Upper lobe of left lung (tissue), 4 donors: ENCODE results near the gene IFT22.
"Not testable (repeated sequence)": the region's sequence is repeated elsewhere in the genome, so short reads cannot be mapped to it uniquely, and the experiment has no call there.

ENCODE experiments used
- EP300 ChIP-seq, 4 donors: sonication (generic); formaldehyde crosslinking; IDR thresholded peaks; one replicate each; pipeline ENCODE4 v1.5.1; 2017; ENCODE audit warnings: antibody characterized with exemption in 4 of 4, control low read depth in 2 of 4
- POLR2A ChIP-seq, 4 donors: fragments of 450-650 bp; IDR thresholded peaks; one replicate each; pipeline ENCODE4 v1.5.1; 2016 to 2017; ENCODE audit warnings: antibody characterized with exemption in 4 of 4, mild to moderate bottlenecking in 2 of 4

DNA sequence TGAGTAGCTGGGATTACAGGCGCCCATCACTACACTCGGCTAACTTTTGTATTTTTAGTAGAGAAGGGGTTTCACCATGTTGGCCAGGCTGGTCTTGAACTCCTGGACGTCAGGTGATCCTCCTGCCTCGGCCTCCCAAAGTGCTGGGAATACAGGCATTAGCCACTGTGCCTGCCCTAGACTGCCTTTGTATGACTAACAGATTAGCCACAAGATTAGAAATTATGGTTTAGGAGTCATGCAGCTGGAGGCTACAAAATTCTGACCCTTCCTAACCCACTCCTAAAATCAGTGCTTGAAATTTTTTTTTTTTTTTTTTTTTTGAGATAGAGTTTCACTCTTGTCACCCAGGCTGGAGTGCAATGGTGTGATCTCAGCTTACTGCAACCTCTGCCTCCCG is 29.0 kb downstream of the IFT22 start:
- not testable (repeated sequence) for TF ChIP-seq POLR2A, EP300 (IDR thresholded peaks at IDR 0.05)
